HFFc6 (cell line): Measurements from ENCODE around the gene YJEFN3. TPM values are rescaled to one million over a fixed set of nuclear protein-coding genes. Genes with fewer than 3 reads are reported as not detected.
A peak's percentile ranks its signal among the peaks of the same experiment; 100 is the strongest.

ENCODE experiments used
- DNase-seq: peaks from one replicate; pipeline ENCODE4 v3.0.0-alpha.2; 2018
- H3K27ac Mint-ChIP-seq: 2 replicates; pipeline ENCODE4 v1.8.0; 2020; ENCODE audit warnings: mild to moderate bottlenecking, mixed read lengths
- H3K27me3 Mint-ChIP-seq: 2 replicates; pipeline ENCODE4 v1.8.0; 2021; ENCODE audit warnings: mild to moderate bottlenecking, moderate library complexity, mixed read lengths; ENCODE audit not compliant: insufficient read depth
- H3K36me3 Mint-ChIP-seq: 2 replicates; pipeline ENCODE4 v1.8.0; 2021; ENCODE audit warnings: low read depth, mixed read lengths
- H3K4me1 Mint-ChIP-seq: 2 replicates; pipeline ENCODE4 v1.8.0; 2020; ENCODE audit warnings: low read depth, mixed read lengths
- H3K4me3 Mint-ChIP-seq: 2 replicates; pipeline ENCODE4 v1.8.0; 2020; ENCODE audit warnings: mild to moderate bottlenecking, moderate library complexity, mixed read lengths
- H3K9me3 Mint-ChIP-seq: 2 replicates; pipeline ENCODE4 v1.8.0; 2020; ENCODE audit warnings: mild to moderate bottlenecking, mixed read lengths
- CTCF ChIP-seq: fragments of 200-600 bp; sonication (generic); IDR thresholded peaks from 2 replicates; pipeline ENCODE4 v1.5.0; 2021; ENCODE audit warnings: antibody characterized with exemption, mild to moderate bottlenecking
- total RNA-seq, 6 experiments: library from RNA; stranded (reverse); fragmentation: NEBNext Ultra II Directional; extraction: Animal tissue kit (Norgen Biotek cat#: 25700); gene quantifications; 2 replicates in 1 of 6; 3 replicates in 5 of 6; pipeline ENCODE4 v1.2.3, GENCODE V29; 2021

Gene YJEFN3
- total RNA-seq, 6 experiments from 2014 or later: 1.4 to 2.5 (median 2.0) TPM

- H3K4me3 Mint-ChIP-seq: no peak overlapping the region
- no peaks in the 10 kb centered on the region for H3K9me3 Mint-ChIP-seq
- peak; percentile 8; the same call in 1 of the 2 replicates for TF ChIP-seq CTCF
- H3K27me3 Mint-ChIP-seq: peaks cover 6% of the 10 kb centered on the region
- no peak for DNase-seq
- peaks cover 23% of the 10 kb centered on the region for H3K4me1 Mint-ChIP-seq
- no peaks in the 10 kb centered on the region for H3K36me3 Mint-ChIP-seq
- H3K27ac Mint-ChIP-seq: no peak overlapping the region
Measured at GRCh38 chr19:19529783-19530422, 1.2 kb downstream of the YJEFN3 start.

GRCh38 chr19:19530423-19530804, 1.7 kb downstream of the YJEFN3 start:
- TF ChIP-seq CTCF: no peak; the same call in 1 of the 2 replicates
- H3K9me3 Mint-ChIP-seq: no peaks in the 10 kb centered on the region
- H3K27ac Mint-ChIP-seq: no peak overlapping the region; the same call in 1 of the 2 replicates
- H3K36me3 Mint-ChIP-seq: no peaks in the 10 kb centered on the region
- H3K4me3 Mint-ChIP-seq: no peak overlapping the region
- DNase-seq: no peak
- H3K4me1 Mint-ChIP-seq: peaks cover 23% of the 10 kb centered on the region
- H3K27me3 Mint-ChIP-seq: peaks cover 6% of the 10 kb centered on the region

GRCh38 chr19:19530889-19531288, 2.2 kb downstream of the YJEFN3 start:
- Mint-ChIP-seq H3K4me1 (peaks cover 23% of the 10 kb centered on the region), H3K27me3 (peaks cover 6% of the 10 kb centered on the region), H3K9me3 (no peaks in the 10 kb centered on the region), H3K4me3 (no peak overlapping the region), H3K36me3 (no peaks in the 10 kb centered on the region), H3K27ac (peak overlapping the region; percentile 43)
- no peak for DNase-seq
- no peak for TF ChIP-seq CTCF

- H3K27me3 Mint-ChIP-seq: peaks cover 6% of the 10 kb centered on the region
- TF ChIP-seq CTCF: peak; percentile 98
- no peaks in the 10 kb centered on the region for H3K36me3 Mint-ChIP-seq
- H3K4me3 Mint-ChIP-seq: no peak overlapping the region
- no peaks in the 10 kb centered on the region for H3K9me3 Mint-ChIP-seq
- peaks cover 23% of the 10 kb centered on the region for H3K4me1 Mint-ChIP-seq
- H3K27ac Mint-ChIP-seq: no peak overlapping the region
- DNase-seq: peak; percentile 49
Measured at GRCh38 chr19:19531951-19532805, 3.5 kb downstream of the YJEFN3 start.

- no peak for DNase-seq
- H3K27ac Mint-ChIP-seq: no peak overlapping the region
- no peak overlapping the region for H3K4me3 Mint-ChIP-seq
- TF ChIP-seq CTCF: no peak
- H3K9me3 Mint-ChIP-seq: no peaks in the 10 kb centered on the region
- no peaks in the 10 kb centered on the region for H3K36me3 Mint-ChIP-seq
- H3K4me1 Mint-ChIP-seq: peaks cover 23% of the 10 kb centered on the region
- peaks cover 6% of the 10 kb centered on the region for H3K27me3 Mint-ChIP-seq
Measured at GRCh38 chr19:19532806-19533701, 4.3 kb downstream of the YJEFN3 start.
